ENCODE results near the gene NR2C2.

- no peak for TF ChIP-seq ATF3 (IDR thresholded peaks at IDR 0.05; ENCODE audit: borderline replicate concordance, extremely low read depth, low read depth, low read length)
- TF ChIP-seq SIN3A (IDR thresholded peaks at IDR 0.05; ENCODE audit: low read depth, low read length), result no peak
- TF ChIP-seq USF1 (IDR thresholded peaks at IDR 0.05; ENCODE audit: borderline replicate concordance, extremely low read length, insufficient read depth, low read depth, low read length), result no peak
- TF ChIP-seq SUZ12 (IDR thresholded peaks at IDR 0.05; ENCODE audit: unreplicated experiment), result no peak
- TF ChIP-seq NRF1 (conservative IDR thresholded peaks at IDR 0.05; ENCODE audit: low read depth, low read length), result no peak
- TF ChIP-seq BACH1 (IDR thresholded peaks at IDR 0.05; ENCODE audit: borderline replicate concordance), result no peak
- no peak for TF ChIP-seq TAF1 (IDR thresholded peaks at IDR 0.05; ENCODE audit: borderline replicate concordance, low read depth, low read length)
These were observed 48.5 kb upstream of the NR2C2 start for GRCh38 chr3:14898929-14899328.
